Loucy (cell line): ENCODE data around the gene PADI3.

Experiments used
- EZH2phosphoT487 ChIP-seq: fragments of 200-600 bp; IDR thresholded peaks from 2 replicates; pipeline ENCODE4 v1.6.1; 2018; ENCODE audit warnings: antibody characterized with exemption, mild to moderate bottlenecking, moderate library complexity, borderline replicate concordance
- TF ChIP-seq, protein P1 (sequence below): fragments of 200-600 bp; sonication (generic); conservative IDR thresholded peaks from 2 replicates; pipeline ENCODE4 v1.5.1; 2014; ENCODE audit warnings: mild to moderate bottlenecking, antibody characterized with exemption, low read length

DNA sequence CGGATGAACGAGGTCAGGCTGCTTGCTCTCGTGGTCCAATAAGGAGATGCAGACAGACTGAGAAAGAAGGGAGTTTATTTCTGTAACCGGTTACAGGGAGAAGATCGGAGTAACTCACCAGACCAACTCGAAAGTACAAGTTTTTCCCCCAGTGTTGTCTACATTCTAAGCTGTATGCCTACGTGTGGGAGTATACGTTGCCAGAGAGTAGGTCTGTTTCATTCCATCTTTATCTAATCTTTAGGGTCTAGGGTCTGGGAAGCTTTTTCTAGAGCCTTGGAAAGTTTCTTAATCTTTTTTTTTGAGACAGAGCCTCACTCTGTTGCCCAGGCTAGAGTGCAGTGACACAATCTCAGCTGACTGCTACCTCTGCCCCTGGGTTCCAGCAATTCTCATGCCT lies 48.7 kb upstream of the PADI3 start:
- TF ChIP-seq, protein P1, sequence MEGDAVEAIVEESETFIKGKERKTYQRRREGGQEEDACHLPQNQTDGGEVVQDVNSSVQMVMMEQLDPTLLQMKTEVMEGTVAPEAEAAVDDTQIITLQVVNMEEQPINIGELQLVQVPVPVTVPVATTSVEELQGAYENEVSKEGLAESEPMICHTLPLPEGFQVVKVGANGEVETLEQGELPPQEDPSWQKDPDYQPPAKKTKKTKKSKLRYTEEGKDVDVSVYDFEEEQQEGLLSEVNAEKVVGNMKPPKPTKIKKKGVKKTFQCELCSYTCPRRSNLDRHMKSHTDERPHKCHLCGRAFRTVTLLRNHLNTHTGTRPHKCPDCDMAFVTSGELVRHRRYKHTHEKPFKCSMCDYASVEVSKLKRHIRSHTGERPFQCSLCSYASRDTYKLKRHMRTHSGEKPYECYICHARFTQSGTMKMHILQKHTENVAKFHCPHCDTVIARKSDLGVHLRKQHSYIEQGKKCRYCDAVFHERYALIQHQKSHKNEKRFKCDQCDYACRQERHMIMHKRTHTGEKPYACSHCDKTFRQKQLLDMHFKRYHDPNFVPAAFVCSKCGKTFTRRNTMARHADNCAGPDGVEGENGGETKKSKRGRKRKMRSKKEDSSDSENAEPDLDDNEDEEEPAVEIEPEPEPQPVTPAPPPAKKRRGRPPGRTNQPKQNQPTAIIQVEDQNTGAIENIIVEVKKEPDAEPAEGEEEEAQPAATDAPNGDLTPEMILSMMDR, result no peak
- no peak for TF ChIP-seq EZH2phosphoT487
